Effector memory CD4-positive, alpha-beta T cell (primary cell): Measurements from ENCODE around the gene MRPL38.

ENCODE experiments used
- DNase-seq, 3 donors: peaks; one replicate each; pipeline ENCODE4 v3.0.0-alpha.2; 2020
- H3K27ac ChIP-seq: 2 replicates; pipeline ENCODE4 v1.7.0; 2013; ENCODE audit warnings: mild to moderate bottlenecking, low read length, moderate library complexity; ENCODE audit not compliant: insufficient read depth, poor library complexity, severe bottlenecking
- H3K27me3 ChIP-seq: replicated peaks from 2 replicates; pipeline ENCODE4 v1.7.0; 2013; ENCODE audit warnings: mild to moderate bottlenecking, low read length; ENCODE audit not compliant: insufficient read depth, control insufficient read depth, poor library complexity, severe bottlenecking
- H3K36me3 ChIP-seq: 2 replicates; pipeline ENCODE4 v1.7.0; 2013; ENCODE audit warnings: mild to moderate bottlenecking, low read length, moderate library complexity; ENCODE audit not compliant: control insufficient read depth, insufficient read depth
- H3K4me1 ChIP-seq: 2 replicates; pipeline ENCODE4 v1.7.0; 2013; ENCODE audit warnings: low read length, mild to moderate bottlenecking; ENCODE audit not compliant: control insufficient read depth, insufficient read depth, poor library complexity, severe bottlenecking
- H3K4me3 ChIP-seq: 2 replicates; pipeline ENCODE4 v1.7.0; 2013; ENCODE audit warnings: low read length, low read depth, mild to moderate bottlenecking; ENCODE audit not compliant: insufficient read depth, poor library complexity, severe bottlenecking
- H3K9me3 ChIP-seq: 2 replicates; pipeline ENCODE4 v1.7.0; 2013; ENCODE audit warnings: mild to moderate bottlenecking, low read length, moderate library complexity; ENCODE audit not compliant: control insufficient read depth

The MRPL38 gene

GRCh38 chr17:75920045-75920560 is 15.4 kb upstream of the MRPL38 start:
- H3K4me3 ChIP-seq, result no peak overlapping the region
- DNase-seq, result no peak

GRCh38 chr17:75919611-75920010 is 14.9 kb upstream of the MRPL38 start:
- H3K27ac ChIP-seq, result no peak overlapping the region
- no peak overlapping the region for H3K4me3 ChIP-seq
- H3K9me3 ChIP-seq, result no peaks in the 10 kb centered on the region
- no peaks in the 10 kb centered on the region for H3K4me1 ChIP-seq
- H3K36me3 ChIP-seq, result no peaks in the 10 kb centered on the region
- DNase-seq, result no peak
- H3K27me3 ChIP-seq, result no peaks in the 10 kb centered on the region

More at GRCh38 chr17:75920045-75920560, 15.4 kb upstream of the MRPL38 start:
- H3K4me1 ChIP-seq, result no peaks in the 10 kb centered on the region
- H3K27ac ChIP-seq, result no peak overlapping the region
- no peaks in the 10 kb centered on the region for H3K9me3 ChIP-seq
- no peaks in the 10 kb centered on the region for H3K36me3 ChIP-seq
- H3K27me3 ChIP-seq, result no peaks in the 10 kb centered on the region

GRCh38 chr17:75917917-75918445 is 13.3 kb upstream of the MRPL38 start:
- Histone ChIP-seq H3K4me3 (no peak overlapping the region), H3K4me1 (no peaks in the 10 kb centered on the region), H3K9me3 (no peaks in the 10 kb centered on the region), H3K36me3 (no peaks in the 10 kb centered on the region), H3K27ac (no peak overlapping the region), H3K27me3 (no peaks in the 10 kb centered on the region)
- DNase-seq, result no peak

GRCh38 chr17:75917141-75917916 is 12.6 kb upstream of the MRPL38 start:
- no peak overlapping the region for H3K27ac ChIP-seq
- H3K36me3 ChIP-seq, result no peaks in the 10 kb centered on the region
- DNase-seq, result no peak
- no peaks in the 10 kb centered on the region for H3K27me3 ChIP-seq
- H3K4me1 ChIP-seq, result no peaks in the 10 kb centered on the region
- no peak overlapping the region for H3K4me3 ChIP-seq
- no peaks in the 10 kb centered on the region for H3K9me3 ChIP-seq

GRCh38 chr17:75915268-75915667 is 10.6 kb upstream of the MRPL38 start:
- no peak overlapping the region for H3K27ac ChIP-seq
- no peaks in the 10 kb centered on the region for H3K9me3 ChIP-seq
- H3K4me1 ChIP-seq, result no peaks in the 10 kb centered on the region
- no peak overlapping the region for H3K4me3 ChIP-seq
- no peaks in the 10 kb centered on the region for H3K27me3 ChIP-seq
- DNase-seq, result no peak
- H3K36me3 ChIP-seq, result no peaks in the 10 kb centered on the region

GRCh38 chr17:75914643-75915267 is 10.1 kb upstream of the MRPL38 start:
- Histone ChIP-seq H3K4me3 (no peak overlapping the region), H3K9me3 (no peaks in the 10 kb centered on the region), H3K27ac (no peak overlapping the region), H3K4me1 (no peaks in the 10 kb centered on the region), H3K36me3 (no peaks in the 10 kb centered on the region), H3K27me3 (no peaks in the 10 kb centered on the region)
- no peak for DNase-seq

GRCh38 chr17:75913537-75914210 is 9.0 kb upstream of the MRPL38 start:
- Histone ChIP-seq H3K36me3 (no peaks in the 10 kb centered on the region), H3K4me1 (no peaks in the 10 kb centered on the region), H3K27ac (no peak overlapping the region)

GRCh38 chr17:75910699-75911098 is 6.0 kb upstream of the MRPL38 start:
- no peaks in the 10 kb centered on the region for H3K36me3 ChIP-seq
- H3K27ac ChIP-seq, result no peak overlapping the region
- no peaks in the 10 kb centered on the region for H3K9me3 ChIP-seq
- H3K27me3 ChIP-seq, result no peaks in the 10 kb centered on the region
- no peak overlapping the region for H3K4me3 ChIP-seq
- no peaks in the 10 kb centered on the region for H3K4me1 ChIP-seq
- DNase-seq, result no peak

More at GRCh38 chr17:75913537-75914210, 9.0 kb upstream of the MRPL38 start:
- Histone ChIP-seq H3K4me3 (no peak overlapping the region), H3K27me3 (no peaks in the 10 kb centered on the region), H3K9me3 (no peaks in the 10 kb centered on the region)
- DNase-seq, result no peak

GRCh38 chr17:75909812-75910274 is 5.2 kb upstream of the MRPL38 start:
- Histone ChIP-seq H3K4me1 (peaks cover 5% of the 10 kb centered on the region), H3K27me3 (no peaks in the 10 kb centered on the region), H3K4me3 (no peak overlapping the region), H3K9me3 (no peaks in the 10 kb centered on the region), H3K27ac (no peak overlapping the region), H3K36me3 (no peaks in the 10 kb centered on the region)
- no peak for DNase-seq
